MCF 10A (cell line): ENCODE data around the gene C6. TPM values are rescaled to one million over a fixed set of nuclear protein-coding genes. Genes with fewer than 3 reads are reported as not detected.
"Not testable (repeated sequence)": the region's sequence is repeated elsewhere in the genome, so short reads cannot be mapped to it uniquely, and the experiment has no call there.

Experiments
- BruUV-seq: library from RNA; stranded (reverse); fragments of 400-500 nt; replicated peaks from 2 replicates; lab custom pipeline; 2021; lab: Mats Ljungman, UMichigan
- CTCF ChIA-PET: fragments of 300-600 bp; sonication (Branson Sonifier 250); formaldehyde crosslinking; extraction: SDS; loops from one replicate; lab custom pipeline; 2021; ENCODE audit warnings: antibody characterized with exemption, inconsistent platforms; lab: Yijun Ruan, JAX
- POLR2A ChIA-PET: fragments of 300-600, 350-650 bp; sonication (Branson Sonifier 250); formaldehyde crosslinking; extraction: SDS; loops from one replicate; lab custom pipeline; 2020; ENCODE audit warnings: antibody characterized with exemption, inconsistent platforms; lab: Yijun Ruan, JAX
- DNase-seq: peaks from one replicate; pipeline ENCODE4 v3.0.0-alpha.2; 2018; ENCODE audit not compliant: unreplicated experiment
- H3K27ac Mint-ChIP-seq: one replicate; pipeline ENCODE4 v1.8.0; 2022; ENCODE audit warnings: mild to moderate bottlenecking, low read depth, mixed read lengths; ENCODE audit not compliant: unreplicated experiment
- H3K27me3 Mint-ChIP-seq: one replicate; pipeline ENCODE4 v1.8.0; 2022; ENCODE audit warnings: mixed read lengths; ENCODE audit not compliant: insufficient read depth, unreplicated experiment
- H3K36me3 Mint-ChIP-seq: one replicate; pipeline ENCODE4 v1.8.0; 2022; ENCODE audit warnings: mild to moderate bottlenecking, moderate library complexity, mixed read lengths; ENCODE audit not compliant: insufficient read depth, unreplicated experiment
- H3K4me1 Mint-ChIP-seq: one replicate; pipeline ENCODE4 v1.8.0; 2022; ENCODE audit warnings: mixed read lengths; ENCODE audit not compliant: insufficient read depth, unreplicated experiment
- H3K4me3 Mint-ChIP-seq: one replicate; pipeline ENCODE4 v1.8.0; 2022; ENCODE audit warnings: mild to moderate bottlenecking, moderate library complexity, mixed read lengths; ENCODE audit not compliant: unreplicated experiment
- H3K9me3 Mint-ChIP-seq: one replicate; pipeline ENCODE4 v1.8.0; 2022; ENCODE audit warnings: mixed read lengths; ENCODE audit not compliant: unreplicated experiment
- intact Hi-C: fragments of 100-400 bp; cut with micrococcal nuclease; formaldehyde crosslinking; loops from 2 replicates; pipeline ENCODE4 v1.14.1; 2022
- total RNA-seq: library from RNA; stranded (reverse); gene quantifications from 2 replicates; pipeline ENCODE4 v1.2.3, GENCODE V29; 2022
- TF ChIP-seq, protein P1 (sequence below): fragments of 200-600 bp; IDR thresholded peaks from one replicate; pipeline ENCODE4 v1.8.0; 2022; ENCODE audit warnings: antibody characterized with exemption, mild to moderate bottlenecking; ENCODE audit not compliant: unreplicated experiment

The C6 gene
- total RNA-seq, 1 experiment from 2014 or later, result not detected

DNA sequence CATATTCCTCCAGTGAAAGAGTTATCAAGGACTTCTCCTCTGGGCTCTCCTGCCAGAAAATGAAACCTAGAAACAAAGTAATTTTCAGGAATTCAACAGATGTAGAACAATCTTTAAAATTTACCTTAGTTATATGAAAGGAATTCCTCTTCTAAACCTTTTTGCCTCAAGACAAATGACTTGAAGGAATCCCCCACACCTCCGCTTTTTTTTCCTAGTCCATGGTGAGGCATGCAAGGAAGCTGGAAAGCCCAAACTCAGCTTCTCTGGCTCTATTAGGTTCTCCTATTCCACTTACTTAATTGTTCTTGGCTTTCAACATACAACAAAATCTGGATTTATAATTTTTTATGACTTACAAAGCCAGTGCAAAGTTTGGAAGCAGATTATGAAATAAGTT lies 27.2 kb downstream of the C6 start:
- TF ChIP-seq, protein P1, sequence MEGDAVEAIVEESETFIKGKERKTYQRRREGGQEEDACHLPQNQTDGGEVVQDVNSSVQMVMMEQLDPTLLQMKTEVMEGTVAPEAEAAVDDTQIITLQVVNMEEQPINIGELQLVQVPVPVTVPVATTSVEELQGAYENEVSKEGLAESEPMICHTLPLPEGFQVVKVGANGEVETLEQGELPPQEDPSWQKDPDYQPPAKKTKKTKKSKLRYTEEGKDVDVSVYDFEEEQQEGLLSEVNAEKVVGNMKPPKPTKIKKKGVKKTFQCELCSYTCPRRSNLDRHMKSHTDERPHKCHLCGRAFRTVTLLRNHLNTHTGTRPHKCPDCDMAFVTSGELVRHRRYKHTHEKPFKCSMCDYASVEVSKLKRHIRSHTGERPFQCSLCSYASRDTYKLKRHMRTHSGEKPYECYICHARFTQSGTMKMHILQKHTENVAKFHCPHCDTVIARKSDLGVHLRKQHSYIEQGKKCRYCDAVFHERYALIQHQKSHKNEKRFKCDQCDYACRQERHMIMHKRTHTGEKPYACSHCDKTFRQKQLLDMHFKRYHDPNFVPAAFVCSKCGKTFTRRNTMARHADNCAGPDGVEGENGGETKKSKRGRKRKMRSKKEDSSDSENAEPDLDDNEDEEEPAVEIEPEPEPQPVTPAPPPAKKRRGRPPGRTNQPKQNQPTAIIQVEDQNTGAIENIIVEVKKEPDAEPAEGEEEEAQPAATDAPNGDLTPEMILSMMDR, result no peak
- Mint-ChIP-seq H3K27me3 (no peaks in the 10 kb centered on the region), H3K36me3 (no peaks in the 10 kb centered on the region), H3K9me3 (peaks cover 7% of the 10 kb centered on the region), H3K27ac (no peak overlapping the region), H3K4me3 (no peak overlapping the region), H3K4me1 (no peaks in the 10 kb centered on the region)
- DNase-seq, result no peak
- ChIA-PET POLR2A (no interaction called here), CTCF (no interaction called here)
- BruUV-seq, result no TSS peak
- intact Hi-C loops, result no loop called here

GRCh38 chr5:41183331-41183730 lies 30.0 kb downstream of the C6 start:
- POLR2A ChIA-PET, intact Hi-C loops, H3K27ac Mint-ChIP-seq, DNase-seq, BruUV-seq, H3K36me3 Mint-ChIP-seq, H3K4me1 Mint-ChIP-seq, H3K27me3 Mint-ChIP-seq, H3K9me3 Mint-ChIP-seq, H3K4me3 Mint-ChIP-seq: not testable (repeated sequence)
- CTCF ChIA-PET, result interaction anchor here (0.6 to 1.0 kb wide), 2 partner anchors 238 to 279 kb away, joined by 3 read pairs; no protein-coding TSS in a partner anchor

GRCh38 chr5:41182666-41183065 lies 30.7 kb downstream of the C6 start:
- POLR2A ChIA-PET, result no interaction called here
- TF ChIP-seq, protein P1, result no peak
- no TSS peak for BruUV-seq
- Mint-ChIP-seq H3K27ac (no peak overlapping the region), H3K36me3 (no peaks in the 10 kb centered on the region), H3K9me3 (no peaks in the 10 kb centered on the region), H3K4me1 (no peaks in the 10 kb centered on the region), H3K4me3 (no peak overlapping the region), H3K27me3 (no peaks in the 10 kb centered on the region)
- intact Hi-C loops, result no loop called here
- CTCF ChIA-PET, result interaction anchor here (0.6 kb wide), 1 partner anchor 29 kb away, joined by 3 read pairs; no protein-coding TSS in a partner anchor
- DNase-seq, result no peak

GRCh38 chr5:41181691-41182564 lies 31.4 kb downstream of the C6 start:
- DNase-seq, result no peak
- Mint-ChIP-seq H3K36me3 (no peaks in the 10 kb centered on the region), H3K4me3 (no peak overlapping the region), H3K9me3 (no peaks in the 10 kb centered on the region), H3K4me1 (peaks cover under 1% of the 10 kb centered on the region), H3K27ac (no peak overlapping the region), H3K27me3 (no peaks in the 10 kb centered on the region)
- intact Hi-C loops, result no loop called here
- no TSS peak for BruUV-seq
- POLR2A ChIA-PET, result interaction anchor here (0.6 kb wide), 2 partner anchors 55 to 71 kb away, joined by 3 read pairs; no protein-coding TSS in a partner anchor
- CTCF ChIA-PET, result no interaction called here
- TF ChIP-seq, protein P1, result no peak
